ENCODE results near the gene SPATA13. TPM values are rescaled to one million over a fixed set of nuclear protein-coding genes. Genes with fewer than 3 reads are reported as not detected.

Gene SPATA13
- total and polyA plus RNA-seq, 10 of the 15 experiments (the other 5 are each of a cell fraction or from before 2014, with no cell fraction given): 2.4 to 11.1 (median 10.2) TPM

- CTCF ChIA-PET: interaction anchor here (1.2 kb wide), 1 partner anchor 49 kb away, joined by 4 read pairs; no protein-coding TSS in a partner anchor
- ATAC-seq (no peak), DNase-seq (ENCODE audit: low read depth, low spot score) (no peak), FAIRE-seq (no peak)
- intact Hi-C loops (cut with micrococcal nuclease; ENCODE audit: unreplicated experiment) (no loop called here), in situ Hi-C loops (cut with MboI) (no loop called here)
- H2AFZ ChIP-seq (ENCODE audit: control insufficient read depth, low read depth, low read length): no peak overlapping the region
- H3K4me1 ChIP-seq (ENCODE audit: control insufficient read depth, insufficient read depth, low read length): peaks cover 49% of the 10 kb centered on the region
- SMC1A ChIA-PET (ENCODE audit: uncharacterized antibody, unreplicated experiment): interaction anchor here (0.5 to 1.4 kb wide), 4 partner anchors 16 to 1968 kb away, joined by 3 to 4 read pairs (median 3); no protein-coding TSS in a partner anchor
- H4K20me1 ChIP-seq (ENCODE audit: control insufficient read depth, insufficient read depth): no peaks in the 10 kb centered on the region
- 79% methylated on average over 6 of the region's 6 CpGs for WGBS (ENCODE audit: insufficient coverage, insufficient replicate concordance, low lambda C conversion rate, missing lambda C conversion rate)
- H3K27me3 ChIP-seq (replicated peaks in 1 of 2; ENCODE audit: control insufficient read depth in 2 of 2, insufficient read depth in 2 of 2, low read length in 1 of 2): no peaks in the 10 kb centered on the region
- POLR2A ChIA-PET: no interaction called here
- H3K4me3 ChIP-seq: no peak overlapping the region
- no peak overlapping the region for H3K4me2 ChIP-seq (ENCODE audit: control insufficient read depth, insufficient read depth)
- H3K79me2 ChIP-seq (ENCODE audit: control insufficient read depth, insufficient read depth, low read length): peaks cover 38% of the 10 kb centered on the region
- no peaks in the 10 kb centered on the region; a peak in 1 of 4 replicates for H3K36me3 ChIP-seq (ENCODE audit: control insufficient read depth in 2 of 2, insufficient read depth in 2 of 2, low read length in 1 of 2)
- no peak overlapping the region for H3K9ac ChIP-seq (ENCODE audit: control insufficient read depth, insufficient read depth, low read length)
- RAD21 ChIA-PET (ENCODE audit: unreplicated experiment): interaction anchor here (1.1 kb wide), 1 partner anchor 44 kb away, joined by 3 read pairs; no protein-coding TSS in a partner anchor
- TF ChIP-seq EZH2 (IDR thresholded peaks at IDR 0.05; ENCODE audit: borderline replicate concordance, control insufficient read depth, low read depth, low read length) (no peak), CHD2 (IDR thresholded peaks at IDR 0.05; ENCODE audit: borderline replicate concordance, low read depth, low read length) (no peak), ZNF24 (IDR thresholded peaks at IDR 0.05) (no peak)
- TF ChIP-seq, protein P1, sequence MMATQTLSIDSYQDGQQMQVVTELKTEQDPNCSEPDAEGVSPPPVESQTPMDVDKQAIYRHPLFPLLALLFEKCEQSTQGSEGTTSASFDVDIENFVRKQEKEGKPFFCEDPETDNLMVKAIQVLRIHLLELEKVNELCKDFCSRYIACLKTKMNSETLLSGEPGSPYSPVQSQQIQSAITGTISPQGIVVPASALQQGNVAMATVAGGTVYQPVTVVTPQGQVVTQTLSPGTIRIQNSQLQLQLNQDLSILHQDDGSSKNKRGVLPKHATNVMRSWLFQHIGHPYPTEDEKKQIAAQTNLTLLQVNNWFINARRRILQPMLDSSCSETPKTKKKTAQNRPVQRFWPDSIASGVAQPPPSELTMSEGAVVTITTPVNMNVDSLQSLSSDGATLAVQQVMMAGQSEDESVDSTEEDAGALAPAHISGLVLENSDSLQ (IDR thresholded peaks at IDR 0.05): no peak
- H3K27ac ChIP-seq (ENCODE audit: control insufficient read depth, insufficient read depth): no peak overlapping the region
- H3K9me3 ChIP-seq (replicated peaks; ENCODE audit: control insufficient read depth, insufficient read depth, low read length): no peaks in the 10 kb centered on the region
- no TSS peak for BruUV-seq (replicated peaks)
Measured at GRCh38 chr13:24277761-24278160, 117.2 kb downstream of the SPATA13 start.

Data from GM12878 (cell line).